Esophagus muscularis mucosa (tissue), 3 donors: ENCODE measurements around the gene ELANE.

ENCODE experiments used
- CTCF ChIP-seq, 3 experiments: fragments of 200-600 bp in 2 of 3; fragments of 450-650 bp in 1 of 3; sonication (generic) in 2 of 3; IDR thresholded peaks; one replicate each; pipeline ENCODE4 v1.5.1; 2017 to 2019; ENCODE audit warnings: antibody characterized with exemption in 3 of 3, mild to moderate bottlenecking in 2 of 3, moderate library complexity in 1 of 3
- POLR2A ChIP-seq: fragments of 450-650 bp; IDR thresholded peaks from one replicate; pipeline ENCODE4 v1.6.1; 2017; ENCODE audit warnings: antibody characterized with exemption, moderate library complexity, mild to moderate bottlenecking, low read depth

GRCh38 chr19:811506-812048 is 40.5 kb upstream of the ELANE start:
- TF ChIP-seq CTCF (IDR thresholded peaks at IDR 0.05) (no peak), POLR2A (no peak)
